ENCODE results near the gene SH3BGR.

- TF ChIP-seq CTCF (conservative IDR thresholded peaks at IDR 0.05; ENCODE audit: low read length) (no peak), EZH2phosphoT487 (IDR thresholded peaks at IDR 0.05; ENCODE audit: borderline replicate concordance) (no peak)
Observed at GRCh38 chr21:39430954-39431353, 20.8 kb upstream of the SH3BGR start.
